ENCODE measurements around the gene PTBP2.

DNA sequence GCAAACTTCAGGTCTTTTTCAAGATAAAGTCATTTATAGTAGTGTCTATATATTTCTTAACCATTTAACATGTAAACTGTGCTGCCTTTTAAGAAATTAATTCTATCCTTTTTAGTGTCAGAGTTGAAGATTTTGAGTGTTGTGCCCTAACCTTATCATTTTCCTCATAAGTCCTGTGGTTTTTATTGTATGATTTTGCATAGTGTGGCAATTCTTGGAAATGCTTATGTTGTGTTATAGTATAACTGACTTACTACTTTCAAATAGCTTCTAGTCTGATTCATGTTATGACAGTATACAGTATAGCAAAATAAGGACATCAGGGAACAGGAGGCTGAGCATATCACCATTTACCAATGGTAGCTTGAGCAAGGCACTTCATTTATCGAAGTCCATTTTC lies 99.1 kb downstream of the PTBP2 start:
- TF ChIP-seq CTCF (IDR thresholded peaks at IDR 0.05) (no peak), POLR2A (IDR thresholded peaks at IDR 0.05) (no peak), EP300 (IDR thresholded peaks at IDR 0.05) (no peak)
